Activated T-helper 2 cell treated with anti-CD3 and anti-CD28 coated beads, Interferon-gamma antibody, Interleukin-2, Interleukin-4, amounts not matched to agents 10 μg/mL and 5 μg/mL and 100 μg/mL, durations not matched to agents 14 hours and 24 hours and 36 hours (primary cell): ENCODE results near the gene GFY. TPM values are rescaled to one million over a fixed set of nuclear protein-coding genes. Genes with fewer than 3 reads are reported as not detected.
"Not testable (repeated sequence)": the region's sequence is repeated elsewhere in the genome, so short reads cannot be mapped to it uniquely, and the experiment has no call there.

Experiments
- DNase-seq: peaks from one replicate; pipeline ENCODE4 v3.0.0; 2021; ENCODE audit warnings: low spot score
- H3K27ac Mint-ChIP-seq: one replicate; pipeline ENCODE4 v1.8.0; 2021; ENCODE audit warnings: mixed read lengths
- H3K27me3 Mint-ChIP-seq: one replicate; pipeline ENCODE4 v1.8.0; 2021; ENCODE audit warnings: low read depth, mixed read lengths
- H3K36me3 Mint-ChIP-seq: one replicate; pipeline ENCODE4 v1.8.0; 2021; ENCODE audit warnings: low read depth, mixed read lengths
- H3K4me1 Mint-ChIP-seq: one replicate; pipeline ENCODE4 v1.8.0; 2021; ENCODE audit warnings: low read depth, mixed read lengths
- H3K4me3 Mint-ChIP-seq: one replicate; pipeline ENCODE4 v1.8.0; 2021; ENCODE audit warnings: low read depth, mild to moderate bottlenecking, moderate library complexity, mixed read lengths
- H3K9me3 Mint-ChIP-seq: one replicate; pipeline ENCODE4 v1.8.0; 2021; ENCODE audit warnings: mixed read lengths
- intact Hi-C: fragments of 100-400 bp; cut with micrococcal nuclease; formaldehyde crosslinking; loops from one replicate; pipeline ENCODE4 v1.15.1; 2023
- total RNA-seq: library from RNA; stranded (reverse); gene quantifications from 2 replicates; pipeline ENCODE4 v1.2.3, GENCODE V29; 2022

Gene GFY
- total RNA-seq, 1 donor from 2014 or later, result not detected

- H3K27me3 Mint-ChIP-seq, result peaks cover 83% of the 10 kb centered on the region
- no peak overlapping the region for H3K4me3 Mint-ChIP-seq
- no peak overlapping the region for H3K27ac Mint-ChIP-seq
- no peaks in the 10 kb centered on the region for H3K9me3 Mint-ChIP-seq
- no peak for DNase-seq
- intact Hi-C loops, result no loop called here
- no peaks in the 10 kb centered on the region for H3K36me3 Mint-ChIP-seq
- H3K4me1 Mint-ChIP-seq, result peaks cover 23% of the 10 kb centered on the region
Measured at GRCh38 chr19:49437231-49437630, 12.0 kb downstream of the GFY start.

- no peak for DNase-seq
- Mint-ChIP-seq H3K27me3 (peaks cover 81% of the 10 kb centered on the region), H3K4me1 (peaks cover 25% of the 10 kb centered on the region), H3K4me3 (no peak overlapping the region), H3K36me3 (no peaks in the 10 kb centered on the region), H3K27ac (no peak overlapping the region), H3K9me3 (no peaks in the 10 kb centered on the region)
- intact Hi-C loops, result no loop called here
Measured at GRCh38 chr19:49438261-49438660, 13.1 kb downstream of the GFY start.

GRCh38 chr19:49439836-49440235 lies 14.6 kb downstream of the GFY start:
- Mint-ChIP-seq H3K27me3 (peaks cover 74% of the 10 kb centered on the region), H3K4me1 (peaks cover 29% of the 10 kb centered on the region), H3K4me3 (no peak overlapping the region), H3K27ac (no peak overlapping the region), H3K36me3 (no peaks in the 10 kb centered on the region), H3K9me3 (no peaks in the 10 kb centered on the region)
- intact Hi-C loops, result no loop called here
- no peak for DNase-seq

GRCh38 chr19:49440439-49441209 lies 15.4 kb downstream of the GFY start:
- Mint-ChIP-seq H3K9me3 (no peaks in the 10 kb centered on the region), H3K4me1 (peaks cover 35% of the 10 kb centered on the region), H3K27me3 (peaks cover 66% of the 10 kb centered on the region), H3K27ac (no peak overlapping the region), H3K36me3 (peaks cover 5% of the 10 kb centered on the region), H3K4me3 (peak overlapping the region; percentile 45)
- DNase-seq, result no peak
- intact Hi-C loops, result no loop called here

GRCh38 chr19:49441210-49441959 lies 16.2 kb downstream of the GFY start, which contains the start of gene SLC17A7:
Gene SLC17A7, minus strand, starts transcription at chr19:49441527. Its CDS starts 148 bp downstream, at chr19:49441379.
- Mint-ChIP-seq H3K36me3 (peaks cover 11% of the 10 kb centered on the region), H3K27me3 (peaks cover 58% of the 10 kb centered on the region), H3K27ac (no peak within 1 kb of the TSS), H3K9me3 (no peaks in the 10 kb centered on the region), H3K4me3 (peak within 1 kb of the TSS; percentile 78), H3K4me1 (peaks cover 29% of the 10 kb centered on the region)
- intact Hi-C loops, result no loop called here
- no peak for DNase-seq

- Mint-ChIP-seq H3K36me3 (peaks cover 17% of the 10 kb centered on the region), H3K4me3 (peak overlapping the region; percentile 78), H3K4me1 (peaks cover 29% of the 10 kb centered on the region), H3K27ac (no peak overlapping the region), H3K27me3 (peaks cover 52% of the 10 kb centered on the region), H3K9me3 (no peaks in the 10 kb centered on the region)
- intact Hi-C loops, result no loop called here
- DNase-seq, result no peak
Measured at GRCh38 chr19:49441960-49442350, 16.8 kb downstream of the GFY start.

- peaks cover 29% of the 10 kb centered on the region for H3K4me1 Mint-ChIP-seq
Measured at GRCh38 chr19:49442354-49442753, 17.2 kb downstream of the GFY start.

GRCh38 chr19:49442771-49443365 lies 17.7 kb downstream of the GFY start:
- peaks cover 22% of the 10 kb centered on the region for H3K36me3 Mint-ChIP-seq
- intact Hi-C loops, result loop anchor here (1.0 kb wide), 3 partner anchors 8 to 51 kb away; partner anchors contain the start of gene PIH1D1
- H3K4me3 Mint-ChIP-seq, result peak overlapping the region; percentile 78
- DNase-seq, result peak; percentile 63
- H3K27ac Mint-ChIP-seq, result peak overlapping the region; percentile 82
- no peaks in the 10 kb centered on the region for H3K9me3 Mint-ChIP-seq
- H3K4me1 Mint-ChIP-seq, result peaks cover 29% of the 10 kb centered on the region
- H3K27me3 Mint-ChIP-seq, result peaks cover 43% of the 10 kb centered on the region

More at GRCh38 chr19:49442354-49442753, 17.2 kb downstream of the GFY start:
- no peak overlapping the region for H3K27ac Mint-ChIP-seq
- DNase-seq, result no peak
- H3K4me3 Mint-ChIP-seq, result peak overlapping the region; percentile 78
- peaks cover 48% of the 10 kb centered on the region for H3K27me3 Mint-ChIP-seq
- peaks cover 18% of the 10 kb centered on the region for H3K36me3 Mint-ChIP-seq
- intact Hi-C loops, result no loop called here
- no peaks in the 10 kb centered on the region for H3K9me3 Mint-ChIP-seq

- peak; percentile 92 for DNase-seq
- no peaks in the 10 kb centered on the region for H3K9me3 Mint-ChIP-seq
- intact Hi-C loops, result loop anchor here (1.0 kb wide), 3 partner anchors 8 to 51 kb away; partner anchors contain the start of gene PIH1D1
- H3K27ac Mint-ChIP-seq, result peak overlapping the region; percentile 82
- H3K36me3 Mint-ChIP-seq, result peaks cover 27% of the 10 kb centered on the region
- peaks cover 33% of the 10 kb centered on the region for H3K4me1 Mint-ChIP-seq
- peak overlapping the region; percentile 78 for H3K4me3 Mint-ChIP-seq
- peaks cover 37% of the 10 kb centered on the region for H3K27me3 Mint-ChIP-seq
Measured at GRCh38 chr19:49443366-49444099, 18.3 kb downstream of the GFY start.

- H3K9me3 Mint-ChIP-seq, DNase-seq, intact Hi-C loops: not testable (repeated sequence)
- Mint-ChIP-seq H3K4me3 (peak overlapping the region; percentile 78), H3K36me3 (peaks cover 34% of the 10 kb centered on the region), H3K4me1 (peaks cover 35% of the 10 kb centered on the region), H3K27me3 (peaks cover 30% of the 10 kb centered on the region), H3K27ac (peak overlapping the region; percentile 82)
Measured at GRCh38 chr19:49444100-49444700, 19.0 kb downstream of the GFY start.

- Mint-ChIP-seq H3K4me1 (peaks cover 37% of the 10 kb centered on the region), H3K36me3 (peaks cover 50% of the 10 kb centered on the region), H3K27me3 (peaks cover 13% of the 10 kb centered on the region), H3K4me3 (no peak overlapping the region), H3K9me3 (no peaks in the 10 kb centered on the region), H3K27ac (no peak overlapping the region)
- no peak for DNase-seq
- intact Hi-C loops, result no loop called here
Measured at GRCh38 chr19:49445997-49446396, 20.8 kb downstream of the GFY start.
